LNCAP (cell line): ENCODE data around the gene RAB11FIP4.

ENCODE experiments used
- CTCF ChIP-seq: fragments of 450-650 bp; IDR thresholded peaks from 2 replicates; pipeline ENCODE4 v1.5.1; 2017; ENCODE audit warnings: mild to moderate bottlenecking

Gene RAB11FIP4

GRCh38 chr17:31586946-31587345, 195.5 kb downstream of the RAB11FIP4 start:
- TF ChIP-seq CTCF, result no peak

DNA sequence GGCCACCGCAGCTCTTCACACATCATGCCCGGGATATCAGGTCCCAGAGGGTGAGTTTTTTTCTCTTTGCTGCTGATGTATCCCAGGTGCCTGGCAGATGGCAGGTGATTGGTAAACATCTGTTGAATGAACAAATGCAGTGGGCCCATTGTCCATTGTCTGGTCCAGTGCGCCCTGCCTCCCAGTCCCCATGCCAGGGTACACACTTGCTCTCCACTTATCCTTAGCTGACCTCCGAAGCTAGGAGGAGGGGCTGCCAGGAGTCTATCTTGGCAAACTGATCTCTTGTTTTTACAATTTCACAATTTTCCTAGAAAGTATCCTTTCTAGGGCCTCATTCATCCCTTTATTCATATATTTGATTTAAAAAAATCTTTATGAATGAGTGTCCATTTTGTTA, 196.0 kb downstream of the RAB11FIP4 start:
- TF ChIP-seq CTCF, result no peak
